ENCODE data around the gene TGFBRAP1. TPM values are rescaled to one million over a fixed set of nuclear protein-coding genes. Genes with fewer than 3 reads are reported as not detected.

TGFBRAP1 gene
- total and polyA plus RNA-seq, 4 donors = 1.8 to 10.4 (median 6.8) TPM

DNA sequence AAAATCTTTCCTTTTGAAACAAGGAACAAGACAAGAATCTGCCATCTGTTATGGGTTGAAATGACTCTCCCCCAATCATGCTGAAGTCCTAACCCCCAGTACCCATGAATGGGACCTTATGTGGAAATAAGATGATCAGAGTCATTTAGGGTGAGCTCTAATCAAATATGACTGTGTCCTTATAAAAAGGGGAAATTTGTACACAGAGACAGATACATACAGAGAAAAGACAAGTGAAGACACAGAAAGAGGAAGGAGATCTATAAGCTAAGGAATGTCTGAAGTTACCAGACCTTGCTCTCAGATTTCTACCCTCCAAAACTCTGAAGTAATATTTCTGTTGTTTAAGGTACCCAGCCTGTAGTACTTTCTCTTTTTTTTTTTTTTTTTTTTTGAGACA, 15.7 kb downstream of the TGFBRAP1 start:
- H3K9me3 ChIP-seq (ENCODE audit: control insufficient read depth in 4 of 4, low read length in 3 of 4) = no peaks in the 10 kb centered on the region
- DNase-seq (ENCODE audit: low spot score) = no peak
- TF ChIP-seq GABPA (IDR thresholded peaks at IDR 0.05 in 1 of 2, conservative IDR thresholded peaks at IDR 0.05 in 1 of 2) (no peak), JUND (IDR thresholded peaks at IDR 0.05) (no peak)
- TF ChIP-seq, protein P1, sequence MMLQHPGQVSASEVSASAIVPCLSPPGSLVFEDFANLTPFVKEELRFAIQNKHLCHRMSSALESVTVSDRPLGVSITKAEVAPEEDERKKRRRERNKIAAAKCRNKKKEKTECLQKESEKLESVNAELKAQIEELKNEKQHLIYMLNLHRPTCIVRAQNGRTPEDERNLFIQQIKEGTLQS (IDR thresholded peaks at IDR 0.05) = no peak
- H3K9ac ChIP-seq (ENCODE audit: low read depth in 1 of 2, low read length in 2 of 2) = no peak overlapping the region
- H3K4me1 ChIP-seq (ENCODE audit: control insufficient read depth in 4 of 4, insufficient read depth in 4 of 4, low read length in 3 of 4) = no peaks in the 10 kb centered on the region
- H3K36me3 ChIP-seq (ENCODE audit: control insufficient read depth in 4 of 4, insufficient read depth in 3 of 4, low read depth in 1 of 4, low read length in 3 of 4) = no peaks in the 10 kb centered on the region
- no peak overlapping the region for H3K4me3 ChIP-seq (ENCODE audit: low read depth in 1 of 3, low read length in 3 of 3)
- no peak overlapping the region for H3K27ac ChIP-seq (ENCODE audit: low read depth in 1 of 2, low read length in 2 of 2)
- H3K27me3 ChIP-seq (ENCODE audit: control insufficient read depth in 4 of 4, insufficient read depth in 4 of 4, low read length in 3 of 4) = no peaks in the 10 kb centered on the region

DNA sequence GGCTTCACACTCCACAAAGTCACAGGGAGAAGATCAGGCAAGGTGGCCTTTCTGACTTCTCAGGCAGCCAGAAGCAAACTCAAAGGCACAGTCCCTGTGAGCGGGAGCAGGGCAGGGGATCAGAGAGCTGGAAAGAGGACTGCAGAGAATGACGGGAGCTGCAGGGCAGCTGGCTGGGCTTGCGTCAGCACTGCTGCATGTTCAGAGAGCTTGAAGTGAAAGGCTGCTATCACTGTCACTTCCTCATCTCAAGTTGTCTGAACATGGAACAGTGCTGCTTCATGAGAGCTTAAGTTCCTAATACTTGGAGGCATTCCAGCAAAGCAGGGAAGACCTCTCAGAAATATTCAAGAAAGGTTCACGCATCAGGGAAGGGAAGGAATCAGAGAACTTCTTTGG, 20.4 kb downstream of the TGFBRAP1 start:
- no peak for DNase-seq (ENCODE audit: low spot score)
- TF ChIP-seq HNF4A (conservative IDR thresholded peaks at IDR 0.05) (no peak), FOXA1 (IDR thresholded peaks at IDR 0.05) (no peak)
- H3K27me3 ChIP-seq (ENCODE audit: control insufficient read depth in 4 of 4, insufficient read depth in 4 of 4, low read length in 3 of 4) = no peaks in the 10 kb centered on the region

DNA sequence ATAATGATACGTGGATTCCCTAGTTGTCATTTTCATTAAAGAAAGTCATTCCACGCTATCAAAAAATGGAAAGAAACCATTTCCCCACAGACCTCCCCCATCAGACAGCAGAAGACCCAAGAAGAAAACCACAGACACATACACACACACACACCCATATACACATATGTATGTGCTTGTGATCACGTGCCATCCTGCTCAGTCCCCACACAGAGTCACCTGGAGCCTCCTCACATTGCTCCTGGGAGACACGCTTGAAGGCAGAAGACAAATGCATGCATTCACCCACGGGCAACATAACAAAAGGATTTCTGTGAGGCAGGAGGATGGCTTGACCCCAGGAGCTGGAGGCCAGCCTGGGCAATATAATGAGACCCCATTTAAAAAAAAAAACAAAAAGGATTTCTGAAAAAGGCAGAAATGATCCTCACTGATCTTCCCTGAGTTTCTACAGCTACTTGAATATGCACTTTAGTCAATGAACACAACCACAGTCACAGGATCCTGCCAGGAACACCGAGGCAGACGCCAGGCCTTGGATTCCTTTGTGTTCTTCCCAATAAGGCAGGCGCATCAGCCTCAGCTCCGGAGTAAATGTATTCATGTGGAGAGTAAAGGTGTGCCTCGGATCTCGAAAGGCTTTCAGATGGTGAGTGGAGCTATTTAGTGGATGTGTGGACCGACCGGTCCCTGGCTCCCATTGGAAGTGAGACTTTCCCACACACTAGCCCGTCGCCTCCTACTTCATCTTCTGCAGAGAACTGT, 21.0 kb downstream of the TGFBRAP1 start:
- TF ChIP-seq, protein P2, sequence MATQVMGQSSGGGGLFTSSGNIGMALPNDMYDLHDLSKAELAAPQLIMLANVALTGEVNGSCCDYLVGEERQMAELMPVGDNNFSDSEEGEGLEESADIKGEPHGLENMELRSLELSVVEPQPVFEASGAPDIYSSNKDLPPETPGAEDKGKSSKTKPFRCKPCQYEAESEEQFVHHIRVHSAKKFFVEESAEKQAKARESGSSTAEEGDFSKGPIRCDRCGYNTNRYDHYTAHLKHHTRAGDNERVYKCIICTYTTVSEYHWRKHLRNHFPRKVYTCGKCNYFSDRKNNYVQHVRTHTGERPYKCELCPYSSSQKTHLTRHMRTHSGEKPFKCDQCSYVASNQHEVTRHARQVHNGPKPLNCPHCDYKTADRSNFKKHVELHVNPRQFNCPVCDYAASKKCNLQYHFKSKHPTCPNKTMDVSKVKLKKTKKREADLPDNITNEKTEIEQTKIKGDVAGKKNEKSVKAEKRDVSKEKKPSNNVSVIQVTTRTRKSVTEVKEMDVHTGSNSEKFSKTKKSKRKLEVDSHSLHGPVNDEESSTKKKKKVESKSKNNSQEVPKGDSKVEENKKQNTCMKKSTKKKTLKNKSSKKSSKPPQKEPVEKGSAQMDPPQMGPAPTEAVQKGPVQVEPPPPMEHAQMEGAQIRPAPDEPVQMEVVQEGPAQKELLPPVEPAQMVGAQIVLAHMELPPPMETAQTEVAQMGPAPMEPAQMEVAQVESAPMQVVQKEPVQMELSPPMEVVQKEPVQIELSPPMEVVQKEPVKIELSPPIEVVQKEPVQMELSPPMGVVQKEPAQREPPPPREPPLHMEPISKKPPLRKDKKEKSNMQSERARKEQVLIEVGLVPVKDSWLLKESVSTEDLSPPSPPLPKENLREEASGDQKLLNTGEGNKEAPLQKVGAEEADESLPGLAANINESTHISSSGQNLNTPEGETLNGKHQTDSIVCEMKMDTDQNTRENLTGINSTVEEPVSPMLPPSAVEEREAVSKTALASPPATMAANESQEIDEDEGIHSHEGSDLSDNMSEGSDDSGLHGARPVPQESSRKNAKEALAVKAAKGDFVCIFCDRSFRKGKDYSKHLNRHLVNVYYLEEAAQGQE (IDR thresholded peaks at IDR 0.05) = no peak
- Histone ChIP-seq H3K27me3 (ENCODE audit: control insufficient read depth in 4 of 4, insufficient read depth in 4 of 4, low read length in 3 of 4) (no peaks in the 10 kb centered on the region), H3K9me3 (ENCODE audit: control insufficient read depth in 4 of 4, low read length in 3 of 4) (no peaks in the 10 kb centered on the region), H3K9ac (ENCODE audit: low read depth in 1 of 2, low read length in 2 of 2) (no peak overlapping the region), H3K4me3 (ENCODE audit: low read depth in 1 of 3, low read length in 3 of 3) (no peak overlapping the region), H3K4me1 (ENCODE audit: control insufficient read depth in 4 of 4, insufficient read depth in 4 of 4, low read length in 3 of 4) (no peaks in the 10 kb centered on the region), H3K36me3 (ENCODE audit: control insufficient read depth in 4 of 4, insufficient read depth in 3 of 4, low read depth in 1 of 4, low read length in 3 of 4) (peaks cover 2 to 14% (median 10%) of the 10 kb centered on the region in 4 donors), H3K27ac (ENCODE audit: low read depth in 1 of 2, low read length in 2 of 2) (no peak overlapping the region)
- no peak for DNase-seq (ENCODE audit: low spot score)
- 94% methylated on average over 15 of the region's 15 CpGs for WGBS

More for the DNA sequence above, 20.4 kb downstream of the TGFBRAP1 start:
- no peaks in the 10 kb centered on the region for H3K4me1 ChIP-seq (ENCODE audit: control insufficient read depth in 4 of 4, insufficient read depth in 4 of 4, low read length in 3 of 4)
- no peak overlapping the region for H3K9ac ChIP-seq (ENCODE audit: low read depth in 1 of 2, low read length in 2 of 2)
- H3K9me3 ChIP-seq (ENCODE audit: control insufficient read depth in 4 of 4, low read length in 3 of 4) = no peaks in the 10 kb centered on the region
- WGBS = 75% methylated on average over 4 of the region's 4 CpGs
- no peak overlapping the region for H3K27ac ChIP-seq (ENCODE audit: low read depth in 1 of 2, low read length in 2 of 2)
- no peak overlapping the region for H3K4me3 ChIP-seq (ENCODE audit: low read depth in 1 of 3, low read length in 3 of 3)
- H3K36me3 ChIP-seq (ENCODE audit: control insufficient read depth in 4 of 4, insufficient read depth in 3 of 4, low read depth in 1 of 4, low read length in 3 of 4) = peaks cover 2 to 14% (median 10%) of the 10 kb centered on the region in 4 donors

DNA sequence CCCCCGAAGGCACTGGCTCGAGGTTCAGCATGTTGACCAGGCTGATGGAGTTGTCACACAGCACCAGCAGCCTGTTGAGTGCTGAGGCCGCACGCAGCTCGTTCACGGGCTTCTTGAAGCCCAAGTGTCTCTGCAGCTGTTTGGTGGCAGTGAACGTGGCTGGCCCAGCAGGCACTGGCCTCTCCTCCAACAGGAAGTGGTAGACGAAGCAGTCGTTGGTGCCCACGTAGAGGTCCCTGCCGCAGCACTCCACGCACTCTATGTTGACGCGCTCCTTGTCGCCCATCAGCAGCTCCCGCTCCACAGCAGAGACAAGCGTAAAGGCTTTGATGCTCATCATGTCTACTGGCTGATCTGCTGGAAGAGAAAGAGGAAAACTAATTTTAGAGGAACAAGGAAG, 21.6 kb downstream of the TGFBRAP1 start:
- Histone ChIP-seq H3K4me1 (ENCODE audit: control insufficient read depth in 4 of 4, insufficient read depth in 4 of 4, low read length in 3 of 4) (no peaks in the 10 kb centered on the region), H3K36me3 (ENCODE audit: control insufficient read depth in 4 of 4, insufficient read depth in 3 of 4, low read depth in 1 of 4, low read length in 3 of 4) (peaks cover 2 to 14% (median 10%) of the 10 kb centered on the region in 4 donors), H3K9ac (ENCODE audit: low read depth in 1 of 2, low read length in 2 of 2) (no peak overlapping the region), H3K27me3 (ENCODE audit: control insufficient read depth in 4 of 4, insufficient read depth in 4 of 4, low read length in 3 of 4) (no peaks in the 10 kb centered on the region), H3K9me3 (ENCODE audit: control insufficient read depth in 4 of 4, low read length in 3 of 4) (no peaks in the 10 kb centered on the region), H3K27ac (ENCODE audit: low read depth in 1 of 2, low read length in 2 of 2) (no peak overlapping the region), H3K4me3 (ENCODE audit: low read depth in 1 of 3, low read length in 3 of 3) (no peak overlapping the region)
- WGBS = 93% methylated on average over 17 of the region's 17 CpGs
- DNase-seq (ENCODE audit: low spot score) = no peak
- TF ChIP-seq GABPA (IDR thresholded peaks at IDR 0.05 in 1 of 2, conservative IDR thresholded peaks at IDR 0.05 in 1 of 2) = no peak
- TF ChIP-seq EGR1 (IDR thresholded peaks at IDR 0.05; ENCODE audit: low read depth in 2 of 2) = no peak
- TF ChIP-seq, protein P2 (IDR thresholded peaks at IDR 0.05) = no peak
- TF ChIP-seq, protein P3, sequence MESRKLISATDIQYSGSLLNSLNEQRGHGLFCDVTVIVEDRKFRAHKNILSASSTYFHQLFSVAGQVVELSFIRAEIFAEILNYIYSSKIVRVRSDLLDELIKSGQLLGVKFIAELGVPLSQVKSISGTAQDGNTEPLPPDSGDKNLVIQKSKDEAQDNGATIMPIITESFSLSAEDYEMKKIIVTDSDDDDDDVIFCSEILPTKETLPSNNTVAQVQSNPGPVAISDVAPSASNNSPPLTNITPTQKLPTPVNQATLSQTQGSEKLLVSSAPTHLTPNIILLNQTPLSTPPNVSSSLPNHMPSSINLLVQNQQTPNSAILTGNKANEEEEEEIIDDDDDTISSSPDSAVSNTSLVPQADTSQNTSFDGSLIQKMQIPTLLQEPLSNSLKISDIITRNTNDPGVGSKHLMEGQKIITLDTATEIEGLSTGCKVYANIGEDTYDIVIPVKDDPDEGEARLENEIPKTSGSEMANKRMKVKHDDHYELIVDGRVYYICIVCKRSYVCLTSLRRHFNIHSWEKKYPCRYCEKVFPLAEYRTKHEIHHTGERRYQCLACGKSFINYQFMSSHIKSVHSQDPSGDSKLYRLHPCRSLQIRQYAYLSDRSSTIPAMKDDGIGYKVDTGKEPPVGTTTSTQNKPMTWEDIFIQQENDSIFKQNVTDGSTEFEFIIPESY (IDR thresholded peaks at IDR 0.05) = no peak
- TF ChIP-seq YY1 (IDR thresholded peaks at IDR 0.05) = no peak
- TF ChIP-seq, protein P1 (IDR thresholded peaks at IDR 0.05) = no peak
- TF ChIP-seq RAD21 (IDR thresholded peaks at IDR 0.05) = no peak
- no peak for TF ChIP-seq HNF4A (conservative IDR thresholded peaks at IDR 0.05)
- no peak for TF ChIP-seq NR2F2 (IDR thresholded peaks at IDR 0.05)
- no peak for TF ChIP-seq TAF1 (conservative IDR thresholded peaks at IDR 0.05)

All from liver (tissue), 9 donors.